ENCODE results near the gene SLC6A17.

- TF ChIP-seq CTCF (IDR thresholded peaks at IDR 0.05; ENCODE audit: insufficient read depth, low read length) (no peak), POLR2AphosphoS5 (IDR thresholded peaks at IDR 0.05; ENCODE audit: low read depth) (no peak), GABPA (IDR thresholded peaks at IDR 0.05; ENCODE audit: low read depth) (no peak)
Observed at GRCh38 chr1:110185181-110185580, 34.9 kb downstream of the SLC6A17 start.
